ENCODE data around the gene MRPS2. TPM values are rescaled to one million over a fixed set of nuclear protein-coding genes. Genes with fewer than 3 reads are reported as not detected.

The MRPS2 gene
- polyA plus RNA-seq, 1 experiment = 39.9 TPM

DNA sequence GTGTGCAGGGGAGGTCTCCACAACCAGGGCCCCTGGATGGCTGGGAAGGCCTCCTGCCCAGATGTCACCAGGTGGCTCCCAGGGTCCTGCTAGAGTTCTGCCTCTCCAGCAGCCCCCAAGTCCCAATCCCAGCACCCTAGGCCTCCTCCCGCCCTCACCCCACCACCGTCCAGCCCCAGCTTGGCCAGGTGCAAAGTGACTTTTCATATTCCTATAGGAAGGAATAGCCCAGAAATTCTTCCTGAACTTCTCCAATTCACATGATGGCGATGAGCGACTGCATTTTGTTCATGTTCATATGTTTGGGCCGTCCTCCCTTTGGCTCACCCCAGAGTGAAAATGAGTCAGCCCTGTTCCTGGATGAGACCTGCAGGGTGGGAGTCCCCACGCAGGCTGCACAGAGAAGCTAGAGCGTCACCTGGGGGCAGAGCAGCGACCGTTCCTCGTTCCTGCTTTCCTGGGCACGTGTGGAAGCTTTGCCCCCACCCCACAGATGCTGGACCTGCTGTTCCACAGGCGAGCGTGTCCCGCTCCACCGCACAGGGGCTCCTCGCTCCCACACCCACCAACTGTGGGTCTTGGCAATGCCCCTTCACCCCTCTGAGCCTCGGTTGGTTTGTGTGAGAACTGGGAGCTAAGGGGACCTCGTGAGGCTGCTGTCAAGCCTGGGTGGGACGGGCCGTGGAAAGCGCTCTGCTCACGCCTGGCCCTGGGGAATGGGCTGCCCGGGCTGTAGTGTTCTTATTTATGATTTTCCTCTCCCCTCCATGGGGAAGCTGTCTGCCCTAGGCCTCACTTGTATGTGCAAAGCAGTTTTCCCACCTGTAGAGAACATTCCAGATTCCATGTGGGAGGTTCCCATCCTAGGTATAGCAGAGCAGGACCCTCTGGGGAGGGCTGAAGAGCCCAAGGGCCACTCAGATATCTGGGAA is 6.9 kb downstream of the MRPS2 start:
- ChIA-PET POLR2A (no interaction called here), CTCF (no interaction called here)
- peaks cover 3% of the 10 kb centered on the region; the same call in 1 of the 2 replicates for H3K9me3 ChIP-seq (ENCODE audit: control insufficient read depth, insufficient read depth, low read length)
- no peak for DNase-seq (ENCODE audit: low read depth, low spot score)
- H3K4me3 ChIP-seq (ENCODE audit: low read depth, low read length) = no peak overlapping the region
- H3K27me3 ChIP-seq (ENCODE audit: control insufficient read depth, insufficient read depth, low read length) = no peaks in the 10 kb centered on the region
- no peak for TF ChIP-seq CTCF (IDR thresholded peaks at IDR 0.05; ENCODE audit: low read depth, low read length)
- no peak overlapping the region for H3K27ac ChIP-seq (ENCODE audit: low read depth, low read length)

GRCh38 chr9:135508211-135508820 is 7.8 kb downstream of the MRPS2 start:
- ChIA-PET POLR2A (no interaction called here), CTCF (no interaction called here)
- Histone ChIP-seq H3K9me3 (ENCODE audit: control insufficient read depth, insufficient read depth, low read length) (peaks cover 3% of the 10 kb centered on the region; the same call in 1 of the 2 replicates), H3K27me3 (ENCODE audit: control insufficient read depth, insufficient read depth, low read length) (no peaks in the 10 kb centered on the region), H3K27ac (ENCODE audit: low read depth, low read length) (no peak overlapping the region), H3K4me3 (ENCODE audit: low read depth, low read length) (no peak overlapping the region)
- no peak for DNase-seq (ENCODE audit: low read depth, low spot score)
- TF ChIP-seq CTCF (IDR thresholded peaks at IDR 0.05; ENCODE audit: low read depth, low read length) = no peak

DNA sequence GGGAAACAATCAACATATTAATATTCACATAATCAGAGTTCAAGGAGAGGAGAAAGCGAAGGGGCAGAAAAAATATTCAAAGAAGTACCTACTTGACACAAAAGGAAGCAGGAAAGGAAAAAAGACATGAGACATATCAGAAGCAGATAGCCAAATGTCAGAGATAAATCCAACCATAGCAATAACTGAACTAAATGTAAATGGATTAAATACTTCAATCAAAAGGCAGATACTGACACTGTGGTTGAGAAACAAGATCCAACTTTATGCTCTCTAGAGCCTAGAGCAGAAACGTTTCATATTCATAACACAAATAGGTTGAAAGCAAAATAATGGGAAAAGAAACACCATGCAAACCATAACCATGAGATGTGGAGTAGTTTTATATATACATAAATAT is 9.0 kb downstream of the MRPS2 start:
- TF ChIP-seq CTCF (IDR thresholded peaks at IDR 0.05; ENCODE audit: low read depth, low read length) = no peak
- peaks cover 3% of the 10 kb centered on the region; the same call in 1 of the 2 replicates for H3K9me3 ChIP-seq (ENCODE audit: control insufficient read depth, insufficient read depth, low read length)
- no peak for DNase-seq (ENCODE audit: low read depth, low spot score)
- no peak overlapping the region for H3K27ac ChIP-seq (ENCODE audit: low read depth, low read length)
- POLR2A ChIA-PET = no interaction called here
- H3K27me3 ChIP-seq (ENCODE audit: control insufficient read depth, insufficient read depth, low read length) = no peaks in the 10 kb centered on the region
- CTCF ChIA-PET = no interaction called here
- H3K4me3 ChIP-seq (ENCODE audit: low read depth, low read length) = no peak overlapping the region

- no peak overlapping the region for H3K27ac ChIP-seq (ENCODE audit: low read depth, low read length)
- peaks cover 3% of the 10 kb centered on the region; the same call in 1 of the 2 replicates for H3K9me3 ChIP-seq (ENCODE audit: control insufficient read depth, insufficient read depth, low read length)
- no peak for TF ChIP-seq CTCF (IDR thresholded peaks at IDR 0.05; ENCODE audit: low read depth, low read length)
- no peak overlapping the region for H3K4me3 ChIP-seq (ENCODE audit: low read depth, low read length)
- DNase-seq (ENCODE audit: low read depth, low spot score) = no peak
- CTCF ChIA-PET = interaction anchor here (0.6 to 1.3 kb wide), 3 partner anchors 8 to 46 kb away, joined by 3 to 5 read pairs (median 4); no protein-coding TSS in a partner anchor
- no peaks in the 10 kb centered on the region for H3K27me3 ChIP-seq (ENCODE audit: control insufficient read depth, insufficient read depth, low read length)
- POLR2A ChIA-PET = no interaction called here
Measured at GRCh38 chr9:135512241-135512603, 11.7 kb downstream of the MRPS2 start.

DNA sequence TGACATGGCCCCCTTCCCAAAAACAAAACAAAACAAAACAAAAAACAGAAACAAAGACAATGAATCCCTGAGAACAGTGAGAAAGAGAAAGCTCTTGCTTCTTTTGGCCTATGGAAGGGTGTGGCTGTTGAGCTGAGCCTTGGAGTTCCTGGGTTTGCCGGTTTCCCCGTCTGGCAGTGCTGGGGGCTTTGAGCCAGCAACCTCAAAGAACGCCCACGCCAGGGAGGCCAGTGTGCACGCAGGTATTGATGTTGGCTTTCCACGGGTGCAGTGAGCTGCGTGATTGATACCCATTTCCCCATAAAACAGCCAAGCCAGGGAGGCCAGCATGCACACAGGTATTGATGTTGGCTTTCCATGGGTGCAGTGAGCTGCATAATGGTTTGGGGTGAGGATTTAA is 12.4 kb downstream of the MRPS2 start:
- DNase-seq (ENCODE audit: low read depth, low spot score) = no peak
- Histone ChIP-seq H3K9me3 (ENCODE audit: control insufficient read depth, insufficient read depth, low read length) (peaks cover 3% of the 10 kb centered on the region; the same call in 1 of the 2 replicates), H3K27ac (ENCODE audit: low read depth, low read length) (no peak overlapping the region), H3K27me3 (ENCODE audit: control insufficient read depth, insufficient read depth, low read length) (no peaks in the 10 kb centered on the region), H3K4me3 (ENCODE audit: low read depth, low read length) (no peak overlapping the region)
- TF ChIP-seq CTCF (IDR thresholded peaks at IDR 0.05; ENCODE audit: low read depth, low read length) = no peak
- CTCF ChIA-PET = interaction anchor here (1.0 to 1.3 kb wide), 2 partner anchors 9 to 13 kb away, joined by 4 to 5 read pairs; no protein-coding TSS in a partner anchor
- POLR2A ChIA-PET = no interaction called here
